Lower leg skin (tissue), 3 donors: ENCODE data around the gene SERPINA3.

ENCODE experiments used
- POLR2A ChIP-seq, 2 donors: fragments of 450-650 bp; IDR thresholded peaks; one replicate each; pipeline ENCODE4 v1.6.1; 2016 to 2017; ENCODE audit warnings: antibody characterized with exemption in 2 of 2, mild to moderate bottlenecking in 1 of 2, moderate library complexity in 1 of 2
- TF ChIP-seq, protein P1 (sequence below), 3 donors: fragments of 450-650 bp; IDR thresholded peaks; one replicate each; pipeline ENCODE4 v1.5.1; 2016; ENCODE audit warnings: antibody characterized with exemption in 3 of 3, mild to moderate bottlenecking in 3 of 3, moderate library complexity in 2 of 3

DNA sequence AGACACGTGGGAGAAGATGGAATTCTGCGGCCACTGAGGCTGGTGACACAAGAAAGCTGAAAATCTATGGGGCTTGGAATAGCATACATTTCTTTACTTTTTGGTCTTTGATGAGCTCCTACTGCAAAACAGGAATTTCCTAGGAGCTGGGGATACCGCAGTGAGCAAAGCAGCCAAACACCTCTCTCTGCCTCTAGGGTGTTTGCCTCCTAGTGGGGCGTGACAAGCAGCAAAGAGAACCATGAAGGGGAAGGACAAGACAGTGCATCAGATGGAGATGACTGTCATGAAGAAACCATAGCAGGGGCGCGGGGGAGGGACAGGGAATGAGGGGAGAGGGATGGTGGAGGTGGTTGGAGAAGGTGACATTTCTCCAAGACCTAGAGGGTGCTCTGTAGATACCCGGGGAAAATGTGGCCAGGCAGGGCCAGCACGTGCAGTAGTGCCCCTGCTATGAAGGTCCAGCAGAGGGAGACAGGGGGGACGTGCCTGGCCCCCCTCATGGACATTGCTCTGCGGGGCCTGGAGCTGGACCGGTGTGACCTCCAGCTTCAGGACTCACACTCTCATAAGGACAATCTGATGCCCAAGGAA is 58.6 kb downstream of the SERPINA3 start:
- TF ChIP-seq, protein P1, sequence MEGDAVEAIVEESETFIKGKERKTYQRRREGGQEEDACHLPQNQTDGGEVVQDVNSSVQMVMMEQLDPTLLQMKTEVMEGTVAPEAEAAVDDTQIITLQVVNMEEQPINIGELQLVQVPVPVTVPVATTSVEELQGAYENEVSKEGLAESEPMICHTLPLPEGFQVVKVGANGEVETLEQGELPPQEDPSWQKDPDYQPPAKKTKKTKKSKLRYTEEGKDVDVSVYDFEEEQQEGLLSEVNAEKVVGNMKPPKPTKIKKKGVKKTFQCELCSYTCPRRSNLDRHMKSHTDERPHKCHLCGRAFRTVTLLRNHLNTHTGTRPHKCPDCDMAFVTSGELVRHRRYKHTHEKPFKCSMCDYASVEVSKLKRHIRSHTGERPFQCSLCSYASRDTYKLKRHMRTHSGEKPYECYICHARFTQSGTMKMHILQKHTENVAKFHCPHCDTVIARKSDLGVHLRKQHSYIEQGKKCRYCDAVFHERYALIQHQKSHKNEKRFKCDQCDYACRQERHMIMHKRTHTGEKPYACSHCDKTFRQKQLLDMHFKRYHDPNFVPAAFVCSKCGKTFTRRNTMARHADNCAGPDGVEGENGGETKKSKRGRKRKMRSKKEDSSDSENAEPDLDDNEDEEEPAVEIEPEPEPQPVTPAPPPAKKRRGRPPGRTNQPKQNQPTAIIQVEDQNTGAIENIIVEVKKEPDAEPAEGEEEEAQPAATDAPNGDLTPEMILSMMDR (IDR thresholded peaks at IDR 0.05): no peak
- no peak for TF ChIP-seq POLR2A (IDR thresholded peaks at IDR 0.05)
